Mammary epithelial cell (primary cell): ENCODE data around the gene AKT1S1.

Source experiments
- EZH2 ChIP-seq: IDR thresholded peaks from 2 replicates; pipeline ENCODE4 v1.6.1; 2012; ENCODE audit warnings: low read length, inconsistent platforms, borderline replicate concordance
- TF ChIP-seq, protein P1 (sequence below), 2 donors: IDR thresholded peaks in 1 of 2; conservative IDR thresholded peaks in 1 of 2; 2 replicates each; pipeline ENCODE4 v1.5.1; 2011 to 2012; ENCODE audit warnings: inconsistent platforms in 2 of 2, low read length in 2 of 2, mild to moderate bottlenecking in 2 of 2, control low read depth in 1 of 2, low read depth in 1 of 2; ENCODE audit not compliant: insufficient read depth in 1 of 2; ENCODE audit errors: extremely low read depth in 1 of 2

GRCh38 chr19:49837425-49837824, 39.7 kb downstream of the AKT1S1 start:
- no peak for TF ChIP-seq EZH2
- TF ChIP-seq, protein P1, sequence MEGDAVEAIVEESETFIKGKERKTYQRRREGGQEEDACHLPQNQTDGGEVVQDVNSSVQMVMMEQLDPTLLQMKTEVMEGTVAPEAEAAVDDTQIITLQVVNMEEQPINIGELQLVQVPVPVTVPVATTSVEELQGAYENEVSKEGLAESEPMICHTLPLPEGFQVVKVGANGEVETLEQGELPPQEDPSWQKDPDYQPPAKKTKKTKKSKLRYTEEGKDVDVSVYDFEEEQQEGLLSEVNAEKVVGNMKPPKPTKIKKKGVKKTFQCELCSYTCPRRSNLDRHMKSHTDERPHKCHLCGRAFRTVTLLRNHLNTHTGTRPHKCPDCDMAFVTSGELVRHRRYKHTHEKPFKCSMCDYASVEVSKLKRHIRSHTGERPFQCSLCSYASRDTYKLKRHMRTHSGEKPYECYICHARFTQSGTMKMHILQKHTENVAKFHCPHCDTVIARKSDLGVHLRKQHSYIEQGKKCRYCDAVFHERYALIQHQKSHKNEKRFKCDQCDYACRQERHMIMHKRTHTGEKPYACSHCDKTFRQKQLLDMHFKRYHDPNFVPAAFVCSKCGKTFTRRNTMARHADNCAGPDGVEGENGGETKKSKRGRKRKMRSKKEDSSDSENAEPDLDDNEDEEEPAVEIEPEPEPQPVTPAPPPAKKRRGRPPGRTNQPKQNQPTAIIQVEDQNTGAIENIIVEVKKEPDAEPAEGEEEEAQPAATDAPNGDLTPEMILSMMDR (conservative IDR thresholded peaks at IDR 0.05 in 1 of 2, IDR thresholded peaks at IDR 0.05 in 1 of 2; ENCODE audit: extremely low read depth in 1 of 2, insufficient read depth in 1 of 2, low read depth in 1 of 2, low read length in 2 of 2) = no peak
